Measurements from ENCODE around the gene ANKRD44.

ANKRD44 gene

GRCh38 chr2:197209742-197210408 lies 100.7 kb downstream of the ANKRD44 start:
- no peaks in the 10 kb centered on the region for H3K27me3 ChIP-seq (ENCODE audit: control insufficient read depth, insufficient read depth, low read length)
- H3K4me1 ChIP-seq (ENCODE audit: control insufficient read depth, insufficient read depth, low read length) = peaks cover 22% of the 10 kb centered on the region
- H3K9ac ChIP-seq (ENCODE audit: low read depth, low read length) = no peak overlapping the region
- no peaks in the 10 kb centered on the region for H3K36me3 ChIP-seq (ENCODE audit: insufficient read depth, low read length)
- no peaks in the 10 kb centered on the region for H3K9me3 ChIP-seq (replicated peaks; ENCODE audit: low read length)
- no peak overlapping the region for H3K4me3 ChIP-seq (ENCODE audit: low read length)
- no peak overlapping the region for H3K4me2 ChIP-seq (ENCODE audit: low read length)

GRCh38 chr2:197209246-197209645 lies 101.3 kb downstream of the ANKRD44 start:
- Histone ChIP-seq H3K4me3 (ENCODE audit: low read length) (no peak overlapping the region), H3K9ac (ENCODE audit: low read depth, low read length) (no peak overlapping the region), H3K9me3 (replicated peaks; ENCODE audit: low read length) (no peaks in the 10 kb centered on the region)

GRCh38 chr2:197208841-197209240 lies 101.7 kb downstream of the ANKRD44 start:
- H3K4me3 ChIP-seq (ENCODE audit: low read length) = no peak overlapping the region
- H3K4me1 ChIP-seq (ENCODE audit: control insufficient read depth, insufficient read depth, low read length) = peaks cover 29% of the 10 kb centered on the region
- H3K9ac ChIP-seq (ENCODE audit: low read depth, low read length) = no peak overlapping the region
- H3K4me2 ChIP-seq (ENCODE audit: low read length) = no peak overlapping the region
- no peaks in the 10 kb centered on the region for H3K27me3 ChIP-seq (ENCODE audit: control insufficient read depth, insufficient read depth, low read length)
- H3K9me3 ChIP-seq (replicated peaks; ENCODE audit: low read length) = no peaks in the 10 kb centered on the region
- no peaks in the 10 kb centered on the region for H3K36me3 ChIP-seq (ENCODE audit: insufficient read depth, low read length)

More at GRCh38 chr2:197209246-197209645, 101.3 kb downstream of the ANKRD44 start:
- H3K4me1 ChIP-seq (ENCODE audit: control insufficient read depth, insufficient read depth, low read length) = peaks cover 28% of the 10 kb centered on the region
- no peak overlapping the region for H3K4me2 ChIP-seq (ENCODE audit: low read length)
- no peaks in the 10 kb centered on the region for H3K36me3 ChIP-seq (ENCODE audit: insufficient read depth, low read length)
- no peaks in the 10 kb centered on the region for H3K27me3 ChIP-seq (ENCODE audit: control insufficient read depth, insufficient read depth, low read length)

GRCh38 chr2:197208024-197208423 lies 102.6 kb downstream of the ANKRD44 start:
- H3K4me2 ChIP-seq (ENCODE audit: low read length) = no peak overlapping the region
- no peaks in the 10 kb centered on the region for H3K27me3 ChIP-seq (ENCODE audit: control insufficient read depth, insufficient read depth, low read length)
- H3K9ac ChIP-seq (ENCODE audit: low read depth, low read length) = no peak overlapping the region
- no peaks in the 10 kb centered on the region for H3K36me3 ChIP-seq (ENCODE audit: insufficient read depth, low read length)
- no peak overlapping the region for H3K4me3 ChIP-seq (ENCODE audit: low read length)
- H3K9me3 ChIP-seq (replicated peaks; ENCODE audit: low read length) = no peaks in the 10 kb centered on the region
- H3K4me1 ChIP-seq (ENCODE audit: control insufficient read depth, insufficient read depth, low read length) = peaks cover 29% of the 10 kb centered on the region

- Histone ChIP-seq H3K4me1 (ENCODE audit: control insufficient read depth, insufficient read depth, low read length) (peaks cover 27% of the 10 kb centered on the region), H3K4me2 (ENCODE audit: low read length) (peak overlapping the region; percentile 33), H3K9ac (ENCODE audit: low read depth, low read length) (no peak overlapping the region), H3K36me3 (ENCODE audit: insufficient read depth, low read length) (no peaks in the 10 kb centered on the region), H3K27me3 (ENCODE audit: control insufficient read depth, insufficient read depth, low read length) (no peaks in the 10 kb centered on the region), H3K9me3 (replicated peaks; ENCODE audit: low read length) (no peaks in the 10 kb centered on the region), H3K4me3 (ENCODE audit: low read length) (no peak overlapping the region)
These were observed 103.0 kb downstream of the ANKRD44 start for GRCh38 chr2:197207598-197207997.

- Histone ChIP-seq H3K36me3 (ENCODE audit: insufficient read depth, low read length) (no peaks in the 10 kb centered on the region), H3K4me1 (ENCODE audit: control insufficient read depth, insufficient read depth, low read length) (peaks cover 27% of the 10 kb centered on the region), H3K4me2 (ENCODE audit: low read length) (peak overlapping the region; percentile 33), H3K9ac (ENCODE audit: low read depth, low read length) (no peak overlapping the region), H3K27me3 (ENCODE audit: control insufficient read depth, insufficient read depth, low read length) (no peaks in the 10 kb centered on the region), H3K9me3 (replicated peaks; ENCODE audit: low read length) (no peaks in the 10 kb centered on the region), H3K4me3 (ENCODE audit: low read length) (no peak overlapping the region)
These were observed 103.5 kb downstream of the ANKRD44 start for GRCh38 chr2:197207106-197207505.

GRCh38 chr2:197205585-197206215 lies 104.9 kb downstream of the ANKRD44 start:
- Histone ChIP-seq H3K9ac (ENCODE audit: low read depth, low read length) (no peak overlapping the region), H3K4me3 (ENCODE audit: low read length) (no peak overlapping the region), H3K27me3 (ENCODE audit: control insufficient read depth, insufficient read depth, low read length) (no peaks in the 10 kb centered on the region), H3K4me2 (ENCODE audit: low read length) (no peak overlapping the region), H3K36me3 (ENCODE audit: insufficient read depth, low read length) (no peaks in the 10 kb centered on the region), H3K9me3 (replicated peaks; ENCODE audit: low read length) (no peaks in the 10 kb centered on the region), H3K4me1 (ENCODE audit: control insufficient read depth, insufficient read depth, low read length) (peaks cover 27% of the 10 kb centered on the region)

GRCh38 chr2:197204519-197205250 lies 105.9 kb downstream of the ANKRD44 start:
- H3K9ac ChIP-seq (ENCODE audit: low read depth, low read length) = no peak overlapping the region
- peaks cover 27% of the 10 kb centered on the region for H3K4me1 ChIP-seq (ENCODE audit: control insufficient read depth, insufficient read depth, low read length)

GRCh38 chr2:197201874-197202273 lies 108.7 kb downstream of the ANKRD44 start:
- Histone ChIP-seq H3K9ac (ENCODE audit: low read depth, low read length) (no peak overlapping the region), H3K36me3 (ENCODE audit: insufficient read depth, low read length) (no peaks in the 10 kb centered on the region), H3K27me3 (ENCODE audit: control insufficient read depth, insufficient read depth, low read length) (no peaks in the 10 kb centered on the region), H3K9me3 (replicated peaks; ENCODE audit: low read length) (no peaks in the 10 kb centered on the region), H3K4me3 (ENCODE audit: low read length) (no peak overlapping the region), H3K4me2 (ENCODE audit: low read length) (no peak overlapping the region), H3K4me1 (ENCODE audit: control insufficient read depth, insufficient read depth, low read length) (peaks cover 19% of the 10 kb centered on the region)

More at GRCh38 chr2:197204519-197205250, 105.9 kb downstream of the ANKRD44 start:
- Histone ChIP-seq H3K4me3 (ENCODE audit: low read length) (no peak overlapping the region), H3K36me3 (ENCODE audit: insufficient read depth, low read length) (no peaks in the 10 kb centered on the region), H3K9me3 (replicated peaks; ENCODE audit: low read length) (no peaks in the 10 kb centered on the region), H3K27me3 (ENCODE audit: control insufficient read depth, insufficient read depth, low read length) (no peaks in the 10 kb centered on the region), H3K4me2 (ENCODE audit: low read length) (peak overlapping the region; percentile 50)

- H3K27me3 ChIP-seq (ENCODE audit: control insufficient read depth, insufficient read depth, low read length) = no peaks in the 10 kb centered on the region
- no peaks in the 10 kb centered on the region for H3K36me3 ChIP-seq (ENCODE audit: insufficient read depth, low read length)
- H3K9ac ChIP-seq (ENCODE audit: low read depth, low read length) = no peak overlapping the region
- H3K4me3 ChIP-seq (ENCODE audit: low read length) = no peak overlapping the region
- peaks cover 25% of the 10 kb centered on the region for H3K4me1 ChIP-seq (ENCODE audit: control insufficient read depth, insufficient read depth, low read length)
- H3K9me3 ChIP-seq (replicated peaks; ENCODE audit: low read length) = no peaks in the 10 kb centered on the region
- H3K4me2 ChIP-seq (ENCODE audit: low read length) = no peak overlapping the region
These were observed 109.9 kb downstream of the ANKRD44 start for GRCh38 chr2:197200762-197201058.

GRCh38 chr2:197200051-197200761 lies 110.4 kb downstream of the ANKRD44 start:
- Histone ChIP-seq H3K4me2 (ENCODE audit: low read length) (no peak overlapping the region), H3K9ac (ENCODE audit: low read depth, low read length) (no peak overlapping the region), H3K36me3 (ENCODE audit: insufficient read depth, low read length) (no peaks in the 10 kb centered on the region), H3K4me1 (ENCODE audit: control insufficient read depth, insufficient read depth, low read length) (peaks cover 25% of the 10 kb centered on the region), H3K9me3 (replicated peaks; ENCODE audit: low read length) (no peaks in the 10 kb centered on the region), H3K4me3 (ENCODE audit: low read length) (no peak overlapping the region), H3K27me3 (ENCODE audit: control insufficient read depth, insufficient read depth, low read length) (no peaks in the 10 kb centered on the region)
